Psoas muscle (tissue), 8 donors: ENCODE data around the gene TCEAL6. TPM values are rescaled to one million over a fixed set of nuclear protein-coding genes. Genes with fewer than 3 reads are reported as not detected.
"Not testable (repeated sequence)": the region's sequence is repeated elsewhere in the genome, so short reads cannot be mapped to it uniquely, and the experiment has no call there.

Experiments used
- ATAC-seq, 4 donors: fragments of 200-7000 bp; cut with Tn5 transposase; one replicate each; pipeline ENCODE4 v1.9.1; 2020; ENCODE audit warnings: moderate library complexity in 3 of 4, mild to moderate bottlenecking in 2 of 4
- DNase-seq, 2 donors: peaks; one replicate each; pipeline ENCODE4 v3.0.0-alpha.2; 2020
- H3K27ac ChIP-seq: fragments of 200-600 bp; one replicate; pipeline ENCODE4 v1.8.0; 2022
- H3K27me3 ChIP-seq, 3 donors: fragments of 200-600 bp in 1 of 3; one replicate each; pipeline versions ENCODE4 v1.6.1 to v1.8.0; 2013 to 2022; ENCODE audit warnings: low read length in 2 of 3, mild to moderate bottlenecking in 2 of 3, moderate library complexity in 1 of 3; ENCODE audit not compliant: insufficient read depth in 3 of 3
- H3K36me3 ChIP-seq, 2 donors: fragments of 200-600 bp in 1 of 2; one replicate each; pipeline versions ENCODE4 v1.6.1 to v1.8.0; 2013 to 2022; ENCODE audit warnings: low read depth in 1 of 2, mild to moderate bottlenecking in 1 of 2, moderate library complexity in 1 of 2; ENCODE audit not compliant: insufficient read depth in 1 of 2
- H3K4me1 ChIP-seq: fragments of 200-600 bp; one replicate; pipeline ENCODE4 v1.8.0; 2022
- H3K4me3 ChIP-seq: fragments of 200-600 bp; one replicate; pipeline ENCODE4 v1.8.0; 2022; ENCODE audit warnings: mild to moderate bottlenecking
- H3K9me3 ChIP-seq: fragments of 200-600 bp; one replicate; pipeline ENCODE4 v1.8.0; 2022
- WGBS, 3 donors: extraction: QIAGEN DNeasy Blood & Tissue Kit; methylation state at CpG; one replicate each; pipeline versions ENCODE4 v1.1.6 to v1.1.7; 2013; 5-methylcytosine and 5-hydroxymethylcytosine counted together
- intact Hi-C, 2 donors: fragments of 100-400 bp; cut with DNase I; formaldehyde crosslinking; loops; one replicate each; pipeline versions ENCODE4 v1.11.0 to v1.14.2; 2022
- polyA plus RNA-seq, 3 donors: library from polyadenylated mRNA; stranded (reverse); fragments of 200-250 nt; gene quantifications; one replicate each; pipeline ENCODE4 v1.2.3, GENCODE V29; 2013
- total RNA-seq, 4 donors: library from RNA; stranded (reverse); fragmentation: NEBNext Ultra II Directional in 2 of 4; extraction: Animal tissue kit (Norgen Biotek cat#: 25700) in 2 of 4; gene quantifications; one replicate each; pipeline versions ENCODE4 v1.2.1 to v1.2.4, GENCODE V29; 2021 to 2023
- TF ChIP-seq, protein P1 (sequence below): fragments of 200-600 bp; IDR thresholded peaks from one replicate; pipeline ENCODE4 v1.8.0; 2022; ENCODE audit warnings: antibody characterized with exemption
- donor health status: healthy with polysubstance abuse.
- donor health status: DM: no; HTN: no; CAD: no; lungs with moderate emphysema.
- donor health status: Bipolar disorder and iron deficiency.
- donor health status: healthy.
- donor health status: DM: yes; HTN: yes; CAD: no.
- donor health status: DM: no; HTN: no; CAD: no.
- donor health status: DM: no; HTN: no; CAD: no.
- donor health status: DM: yes; HTN: yes; CAD: no.

TCEAL6 gene
- total and polyA plus RNA-seq, 7 donors: not detected

DNA sequence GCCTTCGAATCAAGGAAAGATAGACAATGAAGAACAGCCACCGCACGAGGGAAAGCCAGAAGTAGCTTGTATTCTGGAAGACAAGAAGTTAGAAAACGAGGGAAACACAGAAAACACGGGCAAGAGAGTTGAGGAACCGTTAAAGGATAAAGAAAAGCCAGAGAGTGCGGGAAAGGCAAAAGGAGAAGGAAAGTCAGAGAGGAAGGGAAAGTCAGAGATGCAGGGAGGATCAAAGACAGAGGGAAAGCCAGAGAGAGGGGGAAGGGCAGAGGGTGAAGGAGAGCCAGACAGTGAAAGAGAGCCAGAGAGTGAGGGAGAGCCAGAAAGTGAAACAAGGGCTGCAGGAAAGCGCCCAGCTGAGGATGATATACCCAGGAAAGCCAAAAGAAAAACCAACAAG lies 15.4 kb downstream of the TCEAL6 start:
- H3K36me3 ChIP-seq: no peaks in the 10 kb centered on the region
- H3K9me3 ChIP-seq: no peaks in the 10 kb centered on the region
- 37 to 53% (median 37%) methylated on average over 8 of the region's 8 CpGs for WGBS, 3 donors
- ATAC-seq: no peak
- intact Hi-C loops: no loop called here
- H3K27ac ChIP-seq: no peak overlapping the region
- DNase-seq: no peak
- no peak overlapping the region for H3K4me3 ChIP-seq
- TF ChIP-seq, protein P1, sequence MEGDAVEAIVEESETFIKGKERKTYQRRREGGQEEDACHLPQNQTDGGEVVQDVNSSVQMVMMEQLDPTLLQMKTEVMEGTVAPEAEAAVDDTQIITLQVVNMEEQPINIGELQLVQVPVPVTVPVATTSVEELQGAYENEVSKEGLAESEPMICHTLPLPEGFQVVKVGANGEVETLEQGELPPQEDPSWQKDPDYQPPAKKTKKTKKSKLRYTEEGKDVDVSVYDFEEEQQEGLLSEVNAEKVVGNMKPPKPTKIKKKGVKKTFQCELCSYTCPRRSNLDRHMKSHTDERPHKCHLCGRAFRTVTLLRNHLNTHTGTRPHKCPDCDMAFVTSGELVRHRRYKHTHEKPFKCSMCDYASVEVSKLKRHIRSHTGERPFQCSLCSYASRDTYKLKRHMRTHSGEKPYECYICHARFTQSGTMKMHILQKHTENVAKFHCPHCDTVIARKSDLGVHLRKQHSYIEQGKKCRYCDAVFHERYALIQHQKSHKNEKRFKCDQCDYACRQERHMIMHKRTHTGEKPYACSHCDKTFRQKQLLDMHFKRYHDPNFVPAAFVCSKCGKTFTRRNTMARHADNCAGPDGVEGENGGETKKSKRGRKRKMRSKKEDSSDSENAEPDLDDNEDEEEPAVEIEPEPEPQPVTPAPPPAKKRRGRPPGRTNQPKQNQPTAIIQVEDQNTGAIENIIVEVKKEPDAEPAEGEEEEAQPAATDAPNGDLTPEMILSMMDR: no peak
- H3K4me1 ChIP-seq: no peaks in the 10 kb centered on the region
- peaks cover 0 to 58% (median 0%) of the 10 kb centered on the region in 3 donors for H3K27me3 ChIP-seq

DNA sequence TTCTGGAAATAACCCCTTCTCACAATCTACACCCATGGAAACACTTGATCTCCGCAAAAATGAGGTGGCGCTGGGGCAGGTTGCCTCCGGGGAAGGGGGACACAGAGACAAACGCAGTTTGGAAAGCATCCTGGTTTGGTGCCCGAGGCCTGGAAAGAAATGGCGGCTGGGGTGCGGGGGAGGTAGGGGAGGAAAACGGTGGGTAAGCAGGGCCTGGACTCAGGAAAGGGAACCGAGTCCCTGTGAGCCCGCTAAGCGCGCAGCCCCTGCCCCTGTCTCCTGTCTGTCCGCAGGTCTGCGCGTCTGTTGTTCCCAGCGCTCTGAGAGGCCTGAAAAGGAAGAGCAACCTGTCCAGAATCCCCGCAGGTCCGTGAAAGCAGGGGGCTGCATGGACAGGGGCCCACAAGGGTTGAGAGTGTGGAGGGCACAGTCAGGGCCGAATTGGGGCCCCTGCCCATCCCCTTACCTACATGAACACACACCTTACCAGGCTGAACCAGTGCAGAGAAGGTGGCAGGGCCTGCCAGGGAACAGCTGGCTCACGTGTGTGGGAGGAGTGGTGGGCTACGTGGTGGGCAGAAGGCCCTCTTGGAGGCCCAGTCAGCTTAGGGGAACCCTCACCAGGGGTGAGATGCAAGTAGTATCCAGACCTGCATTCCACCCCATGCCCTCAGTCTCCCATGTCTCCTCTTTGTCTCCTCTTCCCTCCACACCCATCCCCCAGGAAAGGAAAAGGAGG lies 16.0 kb downstream of the TCEAL6 start:
- H3K9me3 ChIP-seq, H3K4me3 ChIP-seq, ATAC-seq, DNase-seq, H3K27ac ChIP-seq, intact Hi-C loops, H3K36me3 ChIP-seq, H3K4me1 ChIP-seq: not testable (repeated sequence)
- H3K27me3 ChIP-seq: peaks cover 0 to 58% (median 0%) of the 10 kb centered on the region in 3 donors
- 8 to 26% (median 10%) methylated on average over 14 to 21 of the region's 21 CpGs for WGBS, 3 donors

DNA sequence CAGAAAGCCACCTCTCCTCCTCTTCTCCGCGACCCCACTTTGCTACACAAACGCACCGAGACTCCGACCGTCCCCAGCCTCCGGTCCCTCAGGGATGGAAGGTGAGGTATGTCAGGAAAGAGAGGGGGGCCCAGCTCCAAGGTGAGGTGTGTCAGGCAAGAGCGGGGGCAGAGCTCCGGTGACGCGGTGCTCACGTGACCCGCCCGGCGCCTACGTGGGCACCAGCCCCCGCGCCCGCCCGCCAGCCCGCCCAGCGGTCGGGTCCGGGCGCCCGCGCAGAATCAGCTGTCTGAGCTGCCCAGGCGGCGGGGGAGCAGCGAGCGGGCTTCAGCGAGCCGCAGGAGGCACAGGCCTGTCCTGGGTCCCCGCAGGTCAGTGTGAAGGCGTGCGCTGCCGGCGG lies 16.8 kb downstream of the TCEAL6 start, which contains the start of gene TCEAL2:
TSS of gene TCEAL2 (plus strand) at position 244 of the 400 bp plus-strand sequence. CDS start 1,152 bp downstream, outside the sequence.
- H3K27ac ChIP-seq, H3K4me3 ChIP-seq, ATAC-seq, intact Hi-C loops, DNase-seq, H3K4me1 ChIP-seq, H3K9me3 ChIP-seq, H3K36me3 ChIP-seq: not testable (repeated sequence)
- 0 to 26% (median 0%) methylated on average over 2 to 31 of the region's 38 CpGs for WGBS, 3 donors
- peaks cover 0 to 53% (median 0%) of the 10 kb centered on the region in 3 donors for H3K27me3 ChIP-seq

DNA sequence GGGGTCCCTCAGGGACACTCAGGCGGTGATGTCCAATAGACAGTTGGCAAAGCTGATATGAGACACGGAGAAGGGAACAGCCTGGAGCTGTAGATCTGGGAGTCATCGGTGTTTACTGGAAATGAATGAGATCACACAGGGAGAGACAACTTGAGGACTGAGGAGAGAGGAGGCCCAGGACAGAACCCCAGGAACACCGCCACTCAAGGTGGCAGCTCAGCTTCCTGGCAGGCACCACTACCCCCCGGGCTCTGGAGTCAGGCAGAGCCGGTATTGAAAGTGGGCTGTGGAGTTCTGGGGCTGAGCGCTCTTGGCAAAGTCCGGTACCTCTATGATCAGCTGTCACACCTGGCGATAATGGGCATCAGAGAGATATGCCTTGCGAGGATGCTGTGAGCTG lies 17.3 kb downstream of the TCEAL6 start:
- H3K36me3 ChIP-seq, intact Hi-C loops, H3K9me3 ChIP-seq, H3K4me3 ChIP-seq, ATAC-seq, H3K4me1 ChIP-seq, DNase-seq, H3K27ac ChIP-seq: not testable (repeated sequence)
- WGBS, 3 donors: 9 to 40% (median 13%) methylated on average over 5 to 8 of the region's 10 CpGs
- peaks cover 0 to 49% (median 0%) of the 10 kb centered on the region in 3 donors for H3K27me3 ChIP-seq

DNA sequence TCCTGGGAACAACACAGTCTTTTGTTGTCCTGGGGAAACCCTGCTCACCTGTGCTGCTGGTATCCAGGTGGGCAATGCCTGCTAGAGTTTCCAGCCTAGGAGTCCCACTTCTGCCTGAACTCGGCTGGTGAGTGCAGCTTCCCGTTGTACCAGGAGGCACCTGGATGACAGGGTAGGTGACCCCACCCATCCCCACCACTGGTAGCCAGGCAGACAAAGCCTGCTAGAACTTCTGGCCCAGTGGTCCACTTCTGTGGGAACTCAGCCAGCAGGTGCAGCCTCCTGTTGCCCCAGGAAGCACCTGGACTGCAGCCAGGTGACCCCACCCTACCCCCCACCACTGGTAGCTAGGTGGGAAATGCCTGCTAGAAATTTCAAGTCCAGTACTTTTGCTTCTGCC lies 26.5 kb downstream of the TCEAL6 start:
- 83 to 86% (median 85%) methylated on average over 2 of the region's 2 CpGs for WGBS, 3 donors
- intact Hi-C loops: no loop called here
- H3K27ac ChIP-seq: no peak overlapping the region
- ATAC-seq (no peak), DNase-seq (no peak)
- H3K27me3 ChIP-seq: peaks cover 0 to 27% (median 0%) of the 10 kb centered on the region in 3 donors
- H3K4me1 ChIP-seq: no peaks in the 10 kb centered on the region
- no peaks in the 10 kb centered on the region for H3K36me3 ChIP-seq
- no peak overlapping the region for H3K4me3 ChIP-seq
- no peaks in the 10 kb centered on the region for H3K9me3 ChIP-seq
- TF ChIP-seq, protein P1: no peak

DNA sequence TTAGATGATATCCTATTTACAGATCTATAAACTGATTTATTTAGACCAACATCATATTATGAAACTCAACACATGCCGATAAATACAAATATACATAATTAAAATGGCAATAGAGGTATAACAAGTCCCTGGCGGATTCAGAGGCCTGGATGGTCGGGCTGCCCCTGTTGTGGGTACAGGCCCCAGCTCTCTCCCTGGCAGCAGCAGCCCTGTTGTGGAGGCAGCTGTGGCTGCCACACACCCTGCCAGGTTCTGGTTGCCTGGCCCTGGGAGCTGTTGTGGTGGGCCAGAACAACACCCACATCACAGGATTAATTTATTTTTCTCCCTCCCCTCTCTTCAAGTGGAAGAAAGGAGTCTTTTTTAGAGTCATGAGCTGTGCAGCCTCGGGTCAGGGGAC lies 28.9 kb downstream of the TCEAL6 start:
- DNase-seq (no peak), ATAC-seq (no peak)
- Histone ChIP-seq H3K9me3 (no peaks in the 10 kb centered on the region), H3K27me3 (peaks cover 0 to 27% (median 0%) of the 10 kb centered on the region in 3 donors), H3K4me1 (no peaks in the 10 kb centered on the region), H3K36me3 (no peaks in the 10 kb centered on the region), H3K4me3 (no peak overlapping the region), H3K27ac (no peak overlapping the region)
- TF ChIP-seq, protein P1: no peak
- WGBS, 3 donors: 62 to 66% (median 65%) methylated on average over 4 of the region's 4 CpGs
- intact Hi-C loops: no loop called here

Other genes starting within 250 kb of the TCEAL6 start
- 1 to 10 TPM in 3 of 4 donors, under 1 TPM in 1; 0.71 to 2.3 (median 1.4) TPM for gene ZMAT1, start 210.5 kb downstream of the TCEAL6 start, total RNA-seq
- gene ZMAT1, start 210.5 kb downstream of the TCEAL6 start, polyA plus RNA-seq: 1 to 10 TPM in 1 of 3 donors, under 1 TPM in 2; 0.60 to 1.1 (median 0.90) TPM
- gene TCEAL2, start 16.8 kb downstream of the TCEAL6 start, total RNA-seq: under 1 TPM in 1 of 4 donors, not detected in 3; 0.34 TPM
- under 1 TPM; 0.22 to 0.32 (median 0.30) TPM for gene TCEAL2, start 16.8 kb downstream of the TCEAL6 start, polyA plus RNA-seq
- gene BEX5, start 13.5 kb upstream of the TCEAL6 start, total RNA-seq: under 1 TPM in 1 of 4 donors, not detected in 3; 0.42 TPM
- gene BEX5, start 13.5 kb upstream of the TCEAL6 start, polyA plus RNA-seq: under 1 TPM; 0.09 to 0.20 (median 0.19) TPM
- not detected for gene TCP11X1, start 72.8 kb upstream of the TCEAL6 start, total RNA-seq
- not detected for gene TCP11X1, start 72.8 kb upstream of the TCEAL6 start, polyA plus RNA-seq
- not detected for gene NXF2, start 104.7 kb upstream of the TCEAL6 start, total RNA-seq
- gene NXF2, start 104.7 kb upstream of the TCEAL6 start, polyA plus RNA-seq: not detected